Mucosa of descending colon (tissue), 3 donors: ENCODE results near the gene EMC7. TPM values are rescaled to one million over a fixed set of nuclear protein-coding genes. Genes with fewer than 3 reads are reported as not detected.
"Not testable (repeated sequence)": the region's sequence is repeated elsewhere in the genome, so short reads cannot be mapped to it uniquely, and the experiment has no call there.

ENCODE experiments used
- ATAC-seq: fragments of 200-7000 bp; cut with Tn5 transposase; one replicate; pipeline ENCODE4 v1.9.1; 2020; ENCODE audit warnings: mild to moderate bottlenecking, moderate library complexity
- DNase-seq, 3 donors: peaks; one replicate each; pipeline ENCODE4 v3.0.0-alpha.2; 2020
- H3K36me3 ChIP-seq: fragments of 200-600 bp; one replicate; pipeline ENCODE4 v1.8.0; 2021; ENCODE audit warnings: low read depth, mild to moderate bottlenecking
- H3K4me1 ChIP-seq: fragments of 200-600 bp; one replicate; pipeline ENCODE4 v1.8.0; 2021; ENCODE audit warnings: low read depth, mild to moderate bottlenecking
- H3K4me3 ChIP-seq: fragments of 200-600 bp; one replicate; pipeline ENCODE4 v1.8.0; 2021; ENCODE audit warnings: mild to moderate bottlenecking
- H3K9me3 ChIP-seq: fragments of 200-600 bp; one replicate; pipeline ENCODE4 v1.8.0; 2021; ENCODE audit warnings: mild to moderate bottlenecking
- intact Hi-C, 2 donors: fragments of 100-400 bp; cut with DNase I in 1 of 2; cut with micrococcal nuclease in 1 of 2; formaldehyde crosslinking; loops; one replicate each; pipeline versions ENCODE4 v1.11.0 to v1.11.1; 2022; cut with DNase I, micrococcal nuclease
- total RNA-seq, 3 donors: library from RNA; stranded (reverse); fragmentation: NEBNext Ultra II Directional in 2 of 3; extraction: Animal tissue kit (Norgen Biotek cat#: 25700) in 2 of 3; gene quantifications; one replicate each; pipeline versions ENCODE4 v1.2.1 to v1.2.4, GENCODE V29; 2021 to 2023
- TF ChIP-seq, protein P1 (sequence below): fragments of 200-600 bp; IDR thresholded peaks from one replicate; pipeline ENCODE4 v1.8.0; 2022; ENCODE audit warnings: antibody characterized with exemption, mild to moderate bottlenecking
- donor health status: DM: no; HTN: no; CAD: no; lungs with moderate emphysema.
- donor health status: DM: no; HTN: no; CAD: no.
- donor health status: DM: no; HTN: yes; CAD: no.

Gene EMC7
- total RNA-seq, 3 donors from 2014 or later = 56.2 to 70.2 (median 59.6) TPM

DNA sequence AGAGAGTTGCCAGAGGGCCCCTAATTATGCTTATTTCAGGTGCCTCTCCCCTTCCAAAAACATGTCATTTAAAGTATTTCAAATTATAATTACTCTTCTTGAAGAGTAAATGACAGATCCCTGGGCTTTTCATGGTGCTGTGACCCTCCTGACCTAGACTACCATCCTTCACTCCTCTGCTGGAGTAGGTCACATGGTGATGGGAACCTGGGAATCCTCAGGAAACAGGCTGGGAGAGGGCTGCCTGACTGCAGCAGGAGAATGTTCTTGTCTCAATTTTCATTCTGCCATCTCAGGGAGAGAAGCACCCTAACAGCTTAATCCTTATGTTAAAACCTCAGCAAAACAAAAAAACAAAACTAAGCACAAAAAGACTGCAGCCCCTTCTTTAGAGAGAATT is 24.9 kb upstream of the EMC7 start:
- no peak for DNase-seq
- no peak for ATAC-seq
- H3K4me1 ChIP-seq = no peaks in the 10 kb centered on the region
- H3K36me3 ChIP-seq = no peaks in the 10 kb centered on the region
- intact Hi-C loops = no loop called here
- TF ChIP-seq, protein P1, sequence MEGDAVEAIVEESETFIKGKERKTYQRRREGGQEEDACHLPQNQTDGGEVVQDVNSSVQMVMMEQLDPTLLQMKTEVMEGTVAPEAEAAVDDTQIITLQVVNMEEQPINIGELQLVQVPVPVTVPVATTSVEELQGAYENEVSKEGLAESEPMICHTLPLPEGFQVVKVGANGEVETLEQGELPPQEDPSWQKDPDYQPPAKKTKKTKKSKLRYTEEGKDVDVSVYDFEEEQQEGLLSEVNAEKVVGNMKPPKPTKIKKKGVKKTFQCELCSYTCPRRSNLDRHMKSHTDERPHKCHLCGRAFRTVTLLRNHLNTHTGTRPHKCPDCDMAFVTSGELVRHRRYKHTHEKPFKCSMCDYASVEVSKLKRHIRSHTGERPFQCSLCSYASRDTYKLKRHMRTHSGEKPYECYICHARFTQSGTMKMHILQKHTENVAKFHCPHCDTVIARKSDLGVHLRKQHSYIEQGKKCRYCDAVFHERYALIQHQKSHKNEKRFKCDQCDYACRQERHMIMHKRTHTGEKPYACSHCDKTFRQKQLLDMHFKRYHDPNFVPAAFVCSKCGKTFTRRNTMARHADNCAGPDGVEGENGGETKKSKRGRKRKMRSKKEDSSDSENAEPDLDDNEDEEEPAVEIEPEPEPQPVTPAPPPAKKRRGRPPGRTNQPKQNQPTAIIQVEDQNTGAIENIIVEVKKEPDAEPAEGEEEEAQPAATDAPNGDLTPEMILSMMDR = no peak
- H3K9me3 ChIP-seq = no peaks in the 10 kb centered on the region
- no peak overlapping the region for H3K4me3 ChIP-seq

GRCh38 chr15:34125945-34126344 is 24.3 kb upstream of the EMC7 start:
- no peaks in the 10 kb centered on the region for H3K4me1 ChIP-seq
- DNase-seq = no peak
- H3K36me3 ChIP-seq = no peaks in the 10 kb centered on the region
- ATAC-seq = no peak
- intact Hi-C loops = no loop called here
- no peaks in the 10 kb centered on the region for H3K9me3 ChIP-seq
- TF ChIP-seq, protein P1 = no peak
- H3K4me3 ChIP-seq = no peak overlapping the region

GRCh38 chr15:34124651-34125050 is 23.0 kb upstream of the EMC7 start:
- intact Hi-C loops = no loop called here
- no peak for ATAC-seq
- TF ChIP-seq, protein P1 = no peak
- no peaks in the 10 kb centered on the region for H3K4me1 ChIP-seq
- no peaks in the 10 kb centered on the region for H3K36me3 ChIP-seq
- no peak overlapping the region for H3K4me3 ChIP-seq
- no peaks in the 10 kb centered on the region for H3K9me3 ChIP-seq
- DNase-seq = no peak

- Histone ChIP-seq H3K36me3 (no peaks in the 10 kb centered on the region), H3K4me3 (no peak overlapping the region), H3K9me3 (no peaks in the 10 kb centered on the region), H3K4me1 (no peaks in the 10 kb centered on the region)
- ATAC-seq (no peak), DNase-seq (no peak)
- intact Hi-C loops = no loop called here
- TF ChIP-seq, protein P1 = no peak
Observed at GRCh38 chr15:34122771-34123183, 21.1 kb upstream of the EMC7 start.

DNA sequence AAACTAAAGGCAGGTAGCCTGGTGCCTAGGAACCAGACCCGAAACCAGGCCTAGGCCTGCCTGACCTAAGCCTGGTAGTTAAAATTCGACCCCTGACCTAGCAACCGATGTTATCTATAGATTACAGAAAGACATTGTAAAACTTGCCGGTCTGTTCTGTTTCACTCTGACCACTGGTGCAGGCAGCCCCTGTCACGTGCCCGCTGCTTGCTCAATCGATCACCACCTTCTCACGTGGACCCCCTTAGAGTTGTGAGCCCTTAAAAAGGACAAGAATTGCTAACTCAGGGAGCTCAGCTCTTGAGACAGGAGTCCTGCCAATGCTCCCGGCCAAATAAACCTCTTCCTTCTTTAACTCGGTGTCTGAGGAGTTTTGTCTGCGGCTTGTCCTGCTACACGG is 20.1 kb upstream of the EMC7 start:
- DNase-seq, H3K4me1 ChIP-seq, H3K9me3 ChIP-seq, H3K36me3 ChIP-seq, H3K4me3 ChIP-seq, ATAC-seq, intact Hi-C loops: not testable (repeated sequence)

DNA sequence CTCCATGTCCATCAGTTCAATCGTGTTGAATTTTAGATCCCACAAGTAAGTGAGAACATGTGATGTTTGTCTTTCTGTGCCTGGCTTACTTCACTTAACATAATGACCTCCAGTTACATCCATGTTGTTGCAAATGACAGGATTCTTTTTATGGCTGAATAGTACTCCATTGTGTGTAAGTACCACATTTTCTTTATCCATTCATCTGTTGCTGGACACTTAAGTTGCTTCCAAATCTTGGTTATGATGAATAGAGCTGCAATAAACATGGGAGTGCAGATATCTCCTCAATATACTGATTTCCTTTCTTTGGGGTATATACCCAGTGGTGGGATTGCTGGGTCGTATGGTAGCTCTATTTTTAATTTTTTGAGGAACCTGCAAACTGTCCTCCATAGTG is 18.8 kb upstream of the EMC7 start:
- H3K9me3 ChIP-seq, DNase-seq, H3K4me1 ChIP-seq, intact Hi-C loops, ATAC-seq, H3K36me3 ChIP-seq, H3K4me3 ChIP-seq: not testable (repeated sequence)

DNA sequence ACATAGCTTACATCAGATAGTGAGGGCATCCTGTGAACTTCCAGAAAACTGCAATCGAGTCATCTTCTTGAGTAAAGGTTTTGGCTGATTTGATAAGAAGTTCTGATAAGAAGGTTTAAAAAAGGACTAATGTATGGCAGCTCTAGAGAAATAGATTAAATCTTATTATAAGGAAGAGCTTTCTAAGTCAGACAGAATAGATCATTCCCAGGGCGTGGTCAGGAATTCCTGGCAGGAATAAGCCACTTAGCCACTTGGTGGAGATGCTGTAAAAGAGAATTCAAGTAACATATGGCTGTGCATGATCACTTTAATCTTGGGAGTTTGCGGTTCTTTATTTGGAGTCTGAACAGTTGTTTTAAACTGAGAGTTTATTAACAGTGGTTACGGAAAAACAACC is 17.6 kb upstream of the EMC7 start:
- TF ChIP-seq, protein P1 = no peak
- intact Hi-C loops = no loop called here
- DNase-seq = no peak
- H3K4me3 ChIP-seq = no peak overlapping the region
- H3K9me3 ChIP-seq = no peaks in the 10 kb centered on the region
- H3K36me3 ChIP-seq = no peaks in the 10 kb centered on the region
- no peak for ATAC-seq
- H3K4me1 ChIP-seq = no peaks in the 10 kb centered on the region
